ENCODE data around the gene KCTD1. TPM values are rescaled to one million over a fixed set of nuclear protein-coding genes. Genes with fewer than 3 reads are reported as not detected.

The KCTD1 gene
- total and polyA plus RNA-seq, 4 experiments from 2014 or later, result 0.34 to 3.4 (median 2.8) TPM; not detected in 1

DNA sequence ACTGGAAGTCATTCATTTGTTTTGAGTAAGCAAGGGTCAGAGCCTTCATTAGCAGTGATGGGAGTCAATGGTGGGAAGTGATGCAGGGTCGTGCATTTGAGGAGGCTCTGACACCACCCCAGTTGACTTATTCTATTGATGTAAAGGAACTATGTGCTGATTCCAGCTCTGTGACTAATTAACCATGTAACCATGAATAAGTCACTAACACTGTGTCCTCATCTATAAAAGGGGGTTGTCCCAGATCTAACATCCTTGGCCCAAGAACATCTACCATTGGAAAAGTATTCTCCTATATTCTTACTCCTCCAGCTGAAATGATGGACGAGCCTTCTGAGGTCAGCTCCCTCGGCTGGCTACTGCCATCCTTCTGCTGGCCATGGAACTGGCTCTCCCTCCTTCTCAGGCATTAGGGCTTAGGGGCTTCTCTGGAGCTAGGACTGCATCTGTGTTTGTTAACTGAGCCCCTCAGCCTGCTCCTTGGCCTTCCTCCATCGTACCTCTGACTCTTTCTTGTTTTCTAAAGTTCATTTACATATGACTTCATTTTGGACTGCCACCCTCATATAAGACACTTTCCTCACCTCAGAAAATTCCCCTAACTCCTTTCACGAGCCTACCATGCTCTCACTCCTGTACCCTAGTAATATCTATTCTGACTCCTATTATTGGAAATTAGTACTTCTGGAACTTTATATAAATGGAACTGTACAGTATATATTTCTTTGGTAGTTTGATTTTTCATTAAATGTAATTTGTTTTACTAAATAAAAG, 115.5 kb downstream of the KCTD1 start:
- no peaks in the 10 kb centered on the region for H3K36me3 Mint-ChIP-seq
- H3K27ac Mint-ChIP-seq, result no peak overlapping the region
- H3K4me1 Mint-ChIP-seq, result no peaks in the 10 kb centered on the region
- Histone ChIP-seq H3K4me3 (ENCODE audit: low read length in 2 of 2) (no peak overlapping the region), H3K36me3 (ENCODE audit: insufficient read depth, low read length) (no peaks in the 10 kb centered on the region), H3K27ac (ENCODE audit: low read depth, low read length) (no peak overlapping the region), H3K27me3 (ENCODE audit: insufficient read depth, low read length) (no peaks in the 10 kb centered on the region), H3K4me1 (ENCODE audit: insufficient read depth, low read length) (no peaks in the 10 kb centered on the region), H3K9me3 (ENCODE audit: control insufficient read depth in 1 of 2, low read length in 2 of 2) (no peaks in the 10 kb centered on the region)
- CTCF ChIA-PET (ENCODE audit: partially characterized antibody), result no interaction called here
- DNase-seq, result no peak
- H3K27me3 Mint-ChIP-seq, result peaks cover 6 to 7% of the 10 kb centered on the region in 2 donors
- intact Hi-C loops (cut with micrococcal nuclease), result no loop called here
- no peak overlapping the region for H3K4me3 Mint-ChIP-seq
- peaks cover 0 to 4% (median under 1%) of the 10 kb centered on the region in 8 donors for H3K9me3 Mint-ChIP-seq
- POLR2A ChIA-PET (ENCODE audit: partially characterized antibody), result no interaction called here

DNA sequence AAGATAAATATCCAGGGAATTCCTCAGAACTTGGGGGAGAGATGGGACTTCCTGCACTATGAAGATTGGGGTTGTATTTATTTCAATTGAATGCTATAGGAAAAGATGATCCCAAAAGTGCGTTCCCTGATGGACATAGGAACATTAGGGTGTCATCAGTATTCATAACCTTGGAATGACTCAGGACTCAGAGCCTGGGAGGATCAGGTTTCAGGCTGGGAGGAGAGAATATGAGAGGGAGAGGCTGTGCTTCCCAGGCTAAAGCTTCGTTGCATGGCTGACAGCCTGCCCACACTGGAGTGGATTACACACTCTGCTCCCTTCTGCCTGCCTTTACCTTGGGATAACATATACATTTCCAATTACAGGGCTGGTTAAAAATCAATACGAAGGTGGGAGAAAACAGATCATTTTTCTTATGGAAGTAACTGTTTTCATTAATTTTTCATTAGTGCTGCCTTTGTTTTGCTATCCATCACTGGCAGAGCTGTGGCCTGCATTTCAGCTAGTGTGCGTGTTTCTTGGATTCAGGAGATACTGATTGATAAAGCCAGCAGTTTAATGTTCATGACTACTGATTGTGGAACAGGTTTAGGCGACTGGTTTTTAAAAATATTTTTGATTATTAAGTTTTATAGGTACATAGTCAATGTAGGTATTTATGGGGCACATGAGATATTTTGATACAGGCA, 118.7 kb downstream of the KCTD1 start:
- H3K4me3 ChIP-seq (ENCODE audit: low read length in 2 of 2), result no peak overlapping the region
- Mint-ChIP-seq H3K36me3 (no peaks in the 10 kb centered on the region), H3K4me3 (no peak overlapping the region), H3K27ac (no peak overlapping the region), H3K9me3 (peaks cover 0 to 4% (median 0%) of the 10 kb centered on the region in 8 donors), H3K4me1 (no peaks in the 10 kb centered on the region), H3K27me3 (peaks cover 1 to 2% of the 10 kb centered on the region in 2 donors)
- no peak for DNase-seq
- H3K4me1 ChIP-seq (ENCODE audit: insufficient read depth, low read length), result no peaks in the 10 kb centered on the region
- intact Hi-C loops (cut with micrococcal nuclease), result no loop called here
- ChIA-PET POLR2A (ENCODE audit: partially characterized antibody) (no interaction called here), CTCF (ENCODE audit: partially characterized antibody) (no interaction called here)
- H3K27me3 ChIP-seq (ENCODE audit: insufficient read depth, low read length), result no peaks in the 10 kb centered on the region
- H3K9me3 ChIP-seq (ENCODE audit: control insufficient read depth in 1 of 2, low read length in 2 of 2), result no peaks in the 10 kb centered on the region
- H3K36me3 ChIP-seq (ENCODE audit: insufficient read depth, low read length), result no peaks in the 10 kb centered on the region
- no peak overlapping the region for H3K27ac ChIP-seq (ENCODE audit: low read depth, low read length)

GRCh38 chr18:26425148-26425531, 123.2 kb downstream of the KCTD1 start:
- POLR2A ChIA-PET (ENCODE audit: partially characterized antibody), result no interaction called here

DNA sequence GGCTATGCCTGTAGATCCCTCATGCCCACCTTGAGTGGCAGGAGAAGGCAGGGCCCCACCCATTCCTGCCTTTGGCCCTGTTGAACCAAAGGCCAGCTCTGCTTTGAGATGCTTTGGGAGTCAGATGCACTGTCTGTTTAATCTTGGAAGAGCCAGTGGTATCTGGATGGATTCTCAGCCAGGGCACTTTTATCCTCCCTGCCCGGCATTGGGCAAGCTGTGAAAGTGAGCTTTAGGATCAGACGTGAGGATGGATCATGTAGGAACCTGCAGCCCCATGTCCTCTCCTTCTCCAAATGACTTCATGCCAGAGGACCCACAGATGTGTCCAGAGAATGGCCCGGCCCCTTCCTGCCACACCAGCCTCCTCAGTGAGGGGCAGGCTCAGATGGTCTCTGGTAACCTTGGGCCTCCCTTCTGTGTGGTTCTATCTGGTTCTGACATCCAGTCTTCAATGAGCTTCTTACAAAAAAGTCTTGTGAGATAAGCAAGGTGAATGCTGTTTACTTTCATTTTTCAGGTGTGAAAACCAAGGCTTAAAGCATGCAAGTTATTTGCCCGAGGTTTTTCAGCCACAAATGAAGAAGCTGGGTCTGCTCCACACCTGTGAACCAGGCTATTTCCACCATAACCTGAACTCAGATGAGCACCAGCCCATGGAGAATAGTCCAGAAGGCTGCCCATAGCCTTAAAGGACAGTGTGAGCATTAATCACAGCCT, 123.8 kb downstream of the KCTD1 start:
- H3K27ac Mint-ChIP-seq, result no peak overlapping the region
- H3K4me3 Mint-ChIP-seq, result no peak overlapping the region

More at GRCh38 chr18:26425148-26425531, 123.2 kb downstream of the KCTD1 start:
- DNase-seq, result no peak
- peaks cover 0 to 1% of the 10 kb centered on the region in 2 donors for H3K27me3 Mint-ChIP-seq
- intact Hi-C loops (cut with micrococcal nuclease), result no loop called here
- Histone ChIP-seq H3K9me3 (ENCODE audit: control insufficient read depth in 1 of 2, low read length in 2 of 2) (no peaks in the 10 kb centered on the region), H3K36me3 (ENCODE audit: insufficient read depth, low read length) (no peaks in the 10 kb centered on the region), H3K27ac (ENCODE audit: low read depth, low read length) (no peak overlapping the region), H3K4me1 (ENCODE audit: insufficient read depth, low read length) (no peaks in the 10 kb centered on the region), H3K27me3 (ENCODE audit: insufficient read depth, low read length) (no peaks in the 10 kb centered on the region), H3K4me3 (ENCODE audit: low read length in 2 of 2) (no peak overlapping the region)
- no peak overlapping the region for H3K4me3 Mint-ChIP-seq
- H3K9me3 Mint-ChIP-seq, result no peaks in the 10 kb centered on the region
- H3K27ac Mint-ChIP-seq, result no peak overlapping the region
- H3K36me3 Mint-ChIP-seq, result no peaks in the 10 kb centered on the region
- no peaks in the 10 kb centered on the region for H3K4me1 Mint-ChIP-seq
- CTCF ChIA-PET (ENCODE audit: partially characterized antibody), result interaction anchor here (1.7 kb wide), 1 partner anchor 41 kb away, joined by 5 read pairs; no protein-coding TSS in a partner anchor

GRCh38 chr18:26422472-26423162, 125.7 kb downstream of the KCTD1 start:
- POLR2A ChIA-PET (ENCODE audit: partially characterized antibody), result no interaction called here

More for the DNA sequence above, 123.8 kb downstream of the KCTD1 start:
- no peaks in the 10 kb centered on the region for H3K9me3 Mint-ChIP-seq
- intact Hi-C loops (cut with micrococcal nuclease), result no loop called here
- no peak for DNase-seq
- H3K4me1 Mint-ChIP-seq, result no peaks in the 10 kb centered on the region
- ChIA-PET CTCF (ENCODE audit: partially characterized antibody) (interaction anchor here (1.7 kb wide), 1 partner anchor 41 kb away, joined by 5 read pairs; no protein-coding TSS in a partner anchor), POLR2A (ENCODE audit: partially characterized antibody) (no interaction called here)
- Histone ChIP-seq H3K27ac (ENCODE audit: low read depth, low read length) (no peak overlapping the region), H3K36me3 (ENCODE audit: insufficient read depth, low read length) (no peaks in the 10 kb centered on the region), H3K9me3 (ENCODE audit: control insufficient read depth in 1 of 2, low read length in 2 of 2) (no peaks in the 10 kb centered on the region), H3K4me1 (ENCODE audit: insufficient read depth, low read length) (no peaks in the 10 kb centered on the region), H3K4me3 (ENCODE audit: low read length in 2 of 2) (no peak overlapping the region), H3K27me3 (ENCODE audit: insufficient read depth, low read length) (no peaks in the 10 kb centered on the region)
- H3K27me3 Mint-ChIP-seq, result peaks cover 0 to 1% of the 10 kb centered on the region in 2 donors
- H3K36me3 Mint-ChIP-seq, result no peaks in the 10 kb centered on the region

DNA sequence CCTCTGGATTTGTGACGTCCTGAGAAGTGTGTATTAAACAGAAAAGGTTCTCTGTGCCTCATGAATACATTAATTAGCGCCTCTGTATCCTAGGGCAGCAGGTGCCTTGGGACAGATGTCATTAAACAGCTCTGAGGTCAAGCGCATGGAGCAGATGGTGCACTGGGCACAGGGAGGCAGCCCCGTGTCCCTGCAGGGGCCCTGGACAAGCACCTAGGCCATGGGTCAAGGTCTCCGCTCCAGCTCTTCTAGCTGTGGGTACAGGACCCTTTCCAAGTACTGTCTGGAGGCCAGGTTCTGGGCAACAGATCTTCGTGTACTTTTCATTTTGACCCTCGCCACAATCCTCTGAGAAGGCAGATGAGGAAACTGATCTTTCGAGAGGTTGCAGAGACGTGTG, 126.4 kb downstream of the KCTD1 start:
- intact Hi-C loops (cut with micrococcal nuclease), result no loop called here
- Mint-ChIP-seq H3K36me3 (no peaks in the 10 kb centered on the region), H3K4me1 (no peaks in the 10 kb centered on the region), H3K9me3 (no peaks in the 10 kb centered on the region), H3K4me3 (no peak overlapping the region), H3K27me3 (peaks cover 0 to 1% of the 10 kb centered on the region in 2 donors), H3K27ac (no peak overlapping the region)
- POLR2A ChIA-PET (ENCODE audit: partially characterized antibody), result no interaction called here
- H3K9me3 ChIP-seq (ENCODE audit: control insufficient read depth in 1 of 2, low read length in 2 of 2), result no peaks in the 10 kb centered on the region
- CTCF ChIA-PET (ENCODE audit: partially characterized antibody), result no interaction called here
- no peaks in the 10 kb centered on the region for H3K36me3 ChIP-seq (ENCODE audit: insufficient read depth, low read length)
- no peak overlapping the region for H3K27ac ChIP-seq (ENCODE audit: low read depth, low read length)
- H3K4me1 ChIP-seq (ENCODE audit: insufficient read depth, low read length), result no peaks in the 10 kb centered on the region
- H3K4me3 ChIP-seq (ENCODE audit: low read length in 2 of 2), result no peak overlapping the region
- no peak for DNase-seq
- no peaks in the 10 kb centered on the region for H3K27me3 ChIP-seq (ENCODE audit: insufficient read depth, low read length)

More at GRCh38 chr18:26422472-26423162, 125.7 kb downstream of the KCTD1 start:
- Mint-ChIP-seq H3K9me3 (no peaks in the 10 kb centered on the region), H3K27ac (no peak overlapping the region), H3K27me3 (peaks cover 0 to 1% of the 10 kb centered on the region in 2 donors), H3K4me3 (no peak overlapping the region), H3K36me3 (no peaks in the 10 kb centered on the region), H3K4me1 (no peaks in the 10 kb centered on the region)
- intact Hi-C loops (cut with micrococcal nuclease), result no loop called here
- H3K36me3 ChIP-seq (ENCODE audit: insufficient read depth, low read length), result no peaks in the 10 kb centered on the region
- no peak overlapping the region for H3K4me3 ChIP-seq (ENCODE audit: low read length in 2 of 2)
- no peaks in the 10 kb centered on the region for H3K4me1 ChIP-seq (ENCODE audit: insufficient read depth, low read length)
- DNase-seq, result no peak
- H3K9me3 ChIP-seq (ENCODE audit: control insufficient read depth in 1 of 2, low read length in 2 of 2), result no peaks in the 10 kb centered on the region
- H3K27ac ChIP-seq (ENCODE audit: low read depth, low read length), result no peak overlapping the region
- CTCF ChIA-PET (ENCODE audit: partially characterized antibody), result no interaction called here
- no peaks in the 10 kb centered on the region for H3K27me3 ChIP-seq (ENCODE audit: insufficient read depth, low read length)

GRCh38 chr18:26421503-26421902, 126.8 kb downstream of the KCTD1 start:
- Histone ChIP-seq H3K9me3 (ENCODE audit: control insufficient read depth in 1 of 2, low read length in 2 of 2) (no peaks in the 10 kb centered on the region), H3K4me1 (ENCODE audit: insufficient read depth, low read length) (no peaks in the 10 kb centered on the region), H3K27me3 (ENCODE audit: insufficient read depth, low read length) (no peaks in the 10 kb centered on the region), H3K27ac (ENCODE audit: low read depth, low read length) (no peak overlapping the region), H3K36me3 (ENCODE audit: insufficient read depth, low read length) (no peaks in the 10 kb centered on the region), H3K4me3 (ENCODE audit: low read length in 2 of 2) (no peak overlapping the region)
- Mint-ChIP-seq H3K36me3 (no peaks in the 10 kb centered on the region), H3K4me1 (no peaks in the 10 kb centered on the region), H3K27ac (no peak overlapping the region), H3K9me3 (no peaks in the 10 kb centered on the region), H3K27me3 (peaks cover 0 to 1% of the 10 kb centered on the region in 2 donors), H3K4me3 (no peak overlapping the region)
- intact Hi-C loops (cut with micrococcal nuclease), result no loop called here
- DNase-seq, result no peak
- POLR2A ChIA-PET (ENCODE audit: partially characterized antibody), result no interaction called here
- CTCF ChIA-PET (ENCODE audit: partially characterized antibody), result no interaction called here
